H9 (cell line): Measurements from ENCODE around the gene CMYA5. TPM values are rescaled to one million over a fixed set of nuclear protein-coding genes. Genes with fewer than 3 reads are reported as not detected.

Source experiments
- DNase-seq: peaks from one replicate; pipeline ENCODE4 v3.0.0-alpha.2; 2017
- H2AFZ ChIP-seq: one replicate; pipeline ENCODE4 v1.6.1; 2013; ENCODE audit warnings: mild to moderate bottlenecking, low read length, control low read depth, moderate library complexity
- H2AK5ac ChIP-seq: 2 replicates; pipeline ENCODE4 v1.6.1; 2013; ENCODE audit warnings: low read length, control low read depth, mixed read lengths; ENCODE audit not compliant: insufficient read length
- H2BK120ac ChIP-seq: one replicate; pipeline ENCODE4 v1.6.1; 2013; ENCODE audit warnings: low read depth, mild to moderate bottlenecking, low read length, control low read depth, inconsistent platforms; ENCODE audit not compliant: poor library complexity, severe bottlenecking
- H2BK12ac ChIP-seq: 2 replicates; pipeline ENCODE4 v1.6.1; 2013; ENCODE audit warnings: low read length, control low read depth, mixed read lengths, low read depth; ENCODE audit not compliant: insufficient read length
- H2BK15ac ChIP-seq: 2 replicates; pipeline ENCODE4 v1.6.1; 2013; ENCODE audit warnings: low read depth, low read length, control low read depth
- H2BK20ac ChIP-seq: one replicate; pipeline ENCODE4 v1.6.1; 2013; ENCODE audit warnings: low read depth, mild to moderate bottlenecking, low read length, control low read depth, inconsistent platforms; ENCODE audit not compliant: poor library complexity, severe bottlenecking
- H2BK5ac ChIP-seq: 2 replicates; pipeline ENCODE4 v1.6.1; 2013; ENCODE audit warnings: low read length, control low read depth, mixed read lengths; ENCODE audit not compliant: insufficient read length
- H3K14ac ChIP-seq: 2 replicates; pipeline ENCODE4 v1.6.1; 2013; ENCODE audit warnings: low read length, control low read depth; ENCODE audit not compliant: insufficient read depth
- H3K18ac ChIP-seq: 2 replicates; pipeline ENCODE4 v1.6.1; 2013; ENCODE audit warnings: low read depth, mild to moderate bottlenecking, mixed read lengths, low read length, control low read depth; ENCODE audit not compliant: insufficient read length
- H3K23ac ChIP-seq: 2 replicates; pipeline ENCODE4 v1.6.1; 2013; ENCODE audit warnings: low read length, control low read depth, mixed read lengths, low read depth; ENCODE audit not compliant: insufficient read length
- H3K23me2 ChIP-seq: 2 replicates; pipeline ENCODE4 v1.6.1; 2013; ENCODE audit warnings: low read depth, mild to moderate bottlenecking, mixed read lengths, low read length, control low read depth; ENCODE audit not compliant: insufficient read length, poor library complexity, severe bottlenecking
- H3K27ac ChIP-seq: 2 replicates; pipeline ENCODE4 v1.5.1; 2013; ENCODE audit warnings: low read length, control low read depth, mixed read lengths, low read depth; ENCODE audit not compliant: insufficient read length
- H3K27me3 ChIP-seq: 2 replicates; pipeline ENCODE4 v1.6.1; 2013; ENCODE audit warnings: low read length, control low read depth, inconsistent platforms; ENCODE audit not compliant: insufficient read depth
- H3K4ac ChIP-seq: 2 replicates; pipeline ENCODE4 v1.6.1; 2013; ENCODE audit warnings: low read depth, mild to moderate bottlenecking, control low read depth, inconsistent platforms, low read length, moderate library complexity
- H3K4me1 ChIP-seq: 2 replicates; pipeline ENCODE4 v1.6.1; 2013; ENCODE audit warnings: low read length, control low read depth, inconsistent platforms; ENCODE audit not compliant: insufficient read depth
- H3K4me2 ChIP-seq: 2 replicates; pipeline ENCODE4 v1.6.1; 2013; ENCODE audit warnings: low read length, control low read depth, mixed read lengths; ENCODE audit not compliant: insufficient read length, insufficient read depth
- H3K56ac ChIP-seq: 2 replicates; pipeline ENCODE4 v1.6.1; 2013; ENCODE audit warnings: low read depth, mild to moderate bottlenecking, mixed read lengths, low read length, control low read depth; ENCODE audit not compliant: insufficient read length
- H3K79me1 ChIP-seq: 2 replicates; pipeline ENCODE4 v1.6.1; 2013; ENCODE audit warnings: low read depth, mild to moderate bottlenecking, moderate library complexity, low read length, control low read depth, inconsistent platforms; ENCODE audit not compliant: insufficient read depth, poor library complexity, severe bottlenecking
- H3K79me2 ChIP-seq: 2 replicates; pipeline ENCODE4 v1.6.1; 2013; ENCODE audit warnings: low read length, control low read depth, inconsistent platforms; ENCODE audit not compliant: insufficient read depth
- H3K9ac ChIP-seq: 2 replicates; pipeline ENCODE4 v1.6.1; 2013; ENCODE audit warnings: low read length, control low read depth, mixed read lengths; ENCODE audit not compliant: insufficient read length; ENCODE audit errors: extremely low read depth
- H3K9me3 ChIP-seq: one replicate; pipeline ENCODE4 v1.6.1; 2013; ENCODE audit warnings: low read depth, low read length, inconsistent platforms; ENCODE audit not compliant: control insufficient read depth
- H3T11ph ChIP-seq: one replicate; pipeline ENCODE4 v1.6.1; 2013; ENCODE audit warnings: mild to moderate bottlenecking, low read length, control low read depth, inconsistent platforms
- H4K20me1 ChIP-seq: one replicate; pipeline ENCODE4 v1.6.1; 2013; ENCODE audit not compliant: control insufficient read depth, insufficient read length, insufficient read depth
- H4K5ac ChIP-seq: 2 replicates; pipeline ENCODE4 v1.6.1; 2013; ENCODE audit warnings: low read depth, mild to moderate bottlenecking, mixed read lengths, low read length, control low read depth; ENCODE audit not compliant: insufficient read length
- H4K8ac ChIP-seq: replicated peaks from 2 replicates; pipeline ENCODE4 v1.6.1; 2013; ENCODE audit warnings: low read length, control low read depth, mixed read lengths, low read depth; ENCODE audit not compliant: insufficient read length
- H4K91ac ChIP-seq: 2 replicates; pipeline ENCODE4 v1.6.1; 2013; ENCODE audit warnings: low read depth, mild to moderate bottlenecking, moderate library complexity, mixed read lengths, low read length, control low read depth; ENCODE audit not compliant: insufficient read length
- H3K27ac Mint-ChIP-seq, 3 experiments: 2 replicates in 2 of 3; 3 replicates in 1 of 3; pipeline ENCODE4 v1.8.0; 2020 to 2021; ENCODE audit warnings: mixed read lengths in 3 of 3, mild to moderate bottlenecking in 1 of 3, moderate library complexity in 1 of 3
- H3K27me3 Mint-ChIP-seq: 2 replicates; pipeline ENCODE4 v1.8.0; 2021; ENCODE audit warnings: low read depth, mild to moderate bottlenecking, moderate library complexity, mixed read lengths
- H3K36me3 Mint-ChIP-seq, 3 experiments: 2 replicates in 2 of 3; 3 replicates in 1 of 3; pipeline ENCODE4 v1.8.0; 2020 to 2021; ENCODE audit warnings: low read depth in 3 of 3, mixed read lengths in 3 of 3; ENCODE audit not compliant: insufficient read depth in 1 of 3
- H3K4me1 Mint-ChIP-seq, 2 experiments: 2 replicates each; pipeline ENCODE4 v1.8.0; 2020; ENCODE audit warnings: mixed read lengths in 2 of 2
- H3K4me3 Mint-ChIP-seq, 2 experiments: 2 replicates in 1 of 2; 3 replicates in 1 of 2; pipeline ENCODE4 v1.8.0; 2020 to 2021; ENCODE audit warnings: mild to moderate bottlenecking in 2 of 2, mixed read lengths in 2 of 2, moderate library complexity in 1 of 2
- H3K9me3 Mint-ChIP-seq, 2 experiments: 2 replicates in 1 of 2; 3 replicates in 1 of 2; pipeline ENCODE4 v1.8.0; 2020; ENCODE audit warnings: mild to moderate bottlenecking in 2 of 2, mixed read lengths in 2 of 2, moderate library complexity in 1 of 2
- CTCF ChIP-seq: fragments of 200-600 bp; sonication (generic); conservative IDR thresholded peaks from 3 replicates; pipeline ENCODE4 v1.8.0; 2021; ENCODE audit warnings: antibody characterized with exemption, mild to moderate bottlenecking
- WGBS: extraction: QIAGEN DNeasy Blood & Tissue Kit; methylation state at CpG from one replicate; pipeline ENCODE4 v1.1.7; 2013; ENCODE audit warnings: missing lambda C conversion rate, low lambda C conversion rate, mixed read lengths; ENCODE audit not compliant: insufficient read length; ENCODE audit errors: extremely low coverage; 5-methylcytosine and 5-hydroxymethylcytosine counted together
- total RNA-seq: library from RNA; stranded (reverse); gene quantifications from 2 replicates; pipeline ENCODE4 v1.2.1, GENCODE V29; 2021

The CMYA5 gene
- total RNA-seq, 1 experiment from 2014 or later: 1.8 TPM

- H3K23me2 ChIP-seq: no peaks in the 10 kb centered on the region
- no peaks in the 10 kb centered on the region for H3K4me1 Mint-ChIP-seq
- no peak overlapping the region for H4K5ac ChIP-seq
- H3K4me3 Mint-ChIP-seq: no peak overlapping the region
- no peak overlapping the region for H4K8ac ChIP-seq
- H2BK5ac ChIP-seq: no peak overlapping the region
- WGBS: no CpG with 5 or more reads among the region's 7 CpGs
- H2AFZ ChIP-seq: no peak overlapping the region
- no peak overlapping the region for H3K27ac ChIP-seq
- H3K18ac ChIP-seq: no peak overlapping the region
- H3K27me3 ChIP-seq: no peaks in the 10 kb centered on the region
- no peak overlapping the region for H2BK20ac ChIP-seq
- H3K9ac ChIP-seq: no peak overlapping the region
- H2AK5ac ChIP-seq: no peak overlapping the region
- H3K36me3 Mint-ChIP-seq: no peaks in the 10 kb centered on the region
- no peaks in the 10 kb centered on the region for H4K20me1 ChIP-seq
- no peak overlapping the region for H4K91ac ChIP-seq
- H3K4me2 ChIP-seq: no peak overlapping the region
- no peak overlapping the region for H2BK15ac ChIP-seq
- H3K27ac Mint-ChIP-seq: no peak overlapping the region
- H3K56ac ChIP-seq: no peak overlapping the region
- no peak overlapping the region for H3T11ph ChIP-seq
- peaks cover 0 to under 1% of the 10 kb centered on the region in 2 experiments; a peak in 1 of 5 replicates for H3K9me3 Mint-ChIP-seq
- no peak for TF ChIP-seq CTCF
- DNase-seq: no peak
- no peak overlapping the region for H2BK120ac ChIP-seq
- no peak overlapping the region for H2BK12ac ChIP-seq
- H3K4me1 ChIP-seq: no peaks in the 10 kb centered on the region
- H3K4ac ChIP-seq: no peak overlapping the region
- no peaks in the 10 kb centered on the region for H3K27me3 Mint-ChIP-seq
- H3K14ac ChIP-seq: no peak overlapping the region
- H3K23ac ChIP-seq: no peak overlapping the region
- H3K79me2 ChIP-seq: no peaks in the 10 kb centered on the region
- no peaks in the 10 kb centered on the region for H3K9me3 ChIP-seq
- no peaks in the 10 kb centered on the region for H3K79me1 ChIP-seq
Observed at GRCh38 chr5:79713727-79714126, 24.1 kb downstream of the CMYA5 start.
